Mucosa of descending colon (tissue), 3 donors: ENCODE data around the gene GRK3. TPM values are rescaled to one million over a fixed set of nuclear protein-coding genes. Genes with fewer than 3 reads are reported as not detected.
"Not testable (repeated sequence)": the region's sequence is repeated elsewhere in the genome, so short reads cannot be mapped to it uniquely, and the experiment has no call there.

Source experiments
- ATAC-seq: fragments of 200-7000 bp; cut with Tn5 transposase; one replicate; pipeline ENCODE4 v1.9.1; 2020; ENCODE audit warnings: mild to moderate bottlenecking, moderate library complexity
- DNase-seq, 3 donors: peaks; one replicate each; pipeline ENCODE4 v3.0.0-alpha.2; 2020
- H3K36me3 ChIP-seq: fragments of 200-600 bp; one replicate; pipeline ENCODE4 v1.8.0; 2021; ENCODE audit warnings: low read depth, mild to moderate bottlenecking
- H3K4me1 ChIP-seq: fragments of 200-600 bp; one replicate; pipeline ENCODE4 v1.8.0; 2021; ENCODE audit warnings: low read depth, mild to moderate bottlenecking
- H3K4me3 ChIP-seq: fragments of 200-600 bp; one replicate; pipeline ENCODE4 v1.8.0; 2021; ENCODE audit warnings: mild to moderate bottlenecking
- H3K9me3 ChIP-seq: fragments of 200-600 bp; one replicate; pipeline ENCODE4 v1.8.0; 2021; ENCODE audit warnings: mild to moderate bottlenecking
- CTCF ChIP-seq: fragments of 200-600 bp; IDR thresholded peaks from one replicate; pipeline ENCODE4 v1.8.0; 2022; ENCODE audit warnings: antibody characterized with exemption, mild to moderate bottlenecking
- intact Hi-C, 2 donors: fragments of 100-400 bp; cut with DNase I in 1 of 2; cut with micrococcal nuclease in 1 of 2; formaldehyde crosslinking; loops; one replicate each; pipeline versions ENCODE4 v1.11.0 to v1.11.1; 2022; cut with DNase I, micrococcal nuclease
- long read RNA-seq, 2 donors: library from polyadenylated mRNA; unstranded; transcript quantifications; one replicate each; pipeline ENCODE4 v2.0.0, GENCODE V29; 2019 to 2021
- total RNA-seq, 3 donors: library from RNA; stranded (reverse); fragmentation: NEBNext Ultra II Directional in 2 of 3; extraction: Animal tissue kit (Norgen Biotek cat#: 25700) in 2 of 3; gene quantifications; one replicate each; pipeline versions ENCODE4 v1.2.1 to v1.2.4, GENCODE V29; 2021 to 2023
- donor health status: DM: no; HTN: no; CAD: no; lungs with moderate emphysema.
- donor health status: DM: no; HTN: no; CAD: no.
- donor health status: DM: no; HTN: yes; CAD: no.

Gene GRK3
- 10 to 100 TPM in 1 of 3 donors, 1 to 10 TPM in 2; 2.1 to 16.1 (median 3.2) TPM for total RNA-seq
- long read RNA-seq, donor 1, full-length matches to known transcripts, result 4 of 12 reads
- long read RNA-seq, donor 1, partial matches to known transcripts, result 1 of 12 reads
- long read RNA-seq, donor 1, other reads (novel, unspliced or antisense), result 7 of 12 reads
- long read RNA-seq, donor 2, partial matches to known transcripts, result 0 of 2 reads
- long read RNA-seq, donor 2, other reads (novel, unspliced or antisense), result 2 of 2 reads

GRCh38 chr22:25564320-25564978 is at the start of gene GRK3:
GRK3 (plus strand) TSS chr22:25564675; CDS start chr22:25565041, 366 bp downstream.
- intact Hi-C loops, result no loop called here
- H3K4me3 ChIP-seq, result peak within 1 kb of the TSS; percentile 27
- DNase-seq, result peak; percentile 58 to 86 (median 65)
- H3K36me3 ChIP-seq, result no peaks in the 10 kb centered on the region
- no peaks in the 10 kb centered on the region for H3K9me3 ChIP-seq
- no peak for TF ChIP-seq CTCF
- H3K4me1 ChIP-seq, result no peaks in the 10 kb centered on the region
- peak; percentile 83 for ATAC-seq

- H3K36me3 ChIP-seq, result no peaks in the 10 kb centered on the region
- no peak for ATAC-seq
- no peak for DNase-seq
- no peak overlapping the region for H3K4me3 ChIP-seq
- peaks cover 5% of the 10 kb centered on the region for H3K9me3 ChIP-seq
- intact Hi-C loops, result no loop called here
- H3K4me1 ChIP-seq, result no peaks in the 10 kb centered on the region
- TF ChIP-seq CTCF, result no peak
Measured at GRCh38 chr22:25518000-25518663, 46.3 kb upstream of the GRK3 start.

- Histone ChIP-seq H3K4me1 (no peaks in the 10 kb centered on the region), H3K36me3 (no peaks in the 10 kb centered on the region), H3K4me3 (no peak overlapping the region), H3K9me3 (peaks cover 20% of the 10 kb centered on the region)
- ATAC-seq (no peak), DNase-seq (no peak)
- TF ChIP-seq CTCF, result no peak
- intact Hi-C loops, result no loop called here
Measured at GRCh38 chr22:25525376-25525775, 39.1 kb upstream of the GRK3 start.

- DNase-seq, ATAC-seq, intact Hi-C loops, H3K36me3 ChIP-seq, H3K4me1 ChIP-seq, H3K4me3 ChIP-seq: not testable (repeated sequence)
- peaks cover 20% of the 10 kb centered on the region for H3K9me3 ChIP-seq
Measured at GRCh38 chr22:25525804-25526584, 38.5 kb upstream of the GRK3 start.

GRCh38 chr22:25527016-25527415 is 37.5 kb upstream of the GRK3 start:
- peaks cover 16% of the 10 kb centered on the region for H3K9me3 ChIP-seq
- DNase-seq, H3K36me3 ChIP-seq, ATAC-seq, H3K4me1 ChIP-seq, H3K4me3 ChIP-seq, intact Hi-C loops: not testable (repeated sequence)

GRCh38 chr22:25528068-25528467 is 36.4 kb upstream of the GRK3 start:
- H3K36me3 ChIP-seq, H3K4me1 ChIP-seq, ATAC-seq, intact Hi-C loops, H3K4me3 ChIP-seq, DNase-seq: not testable (repeated sequence)
- peaks cover 15% of the 10 kb centered on the region for H3K9me3 ChIP-seq

- H3K4me1 ChIP-seq, intact Hi-C loops, DNase-seq, H3K36me3 ChIP-seq, H3K4me3 ChIP-seq, ATAC-seq: not testable (repeated sequence)
- peaks cover 15% of the 10 kb centered on the region for H3K9me3 ChIP-seq
Measured at GRCh38 chr22:25529059-25529458, 35.4 kb upstream of the GRK3 start.

- intact Hi-C loops, ATAC-seq: not testable (repeated sequence)
Measured at GRCh38 chr22:25529541-25530137, 34.8 kb upstream of the GRK3 start.

GRCh38 chr22:25531677-25532076 is 32.8 kb upstream of the GRK3 start:
- intact Hi-C loops, result not testable (repeated sequence)

More at GRCh38 chr22:25529541-25530137, 34.8 kb upstream of the GRK3 start:
- not testable (repeated sequence) for H3K4me3 ChIP-seq, H3K36me3 ChIP-seq, H3K4me1 ChIP-seq, DNase-seq
- peaks cover 14% of the 10 kb centered on the region for H3K9me3 ChIP-seq

More at GRCh38 chr22:25531677-25532076, 32.8 kb upstream of the GRK3 start:
- ATAC-seq, DNase-seq, H3K36me3 ChIP-seq, H3K9me3 ChIP-seq, H3K4me3 ChIP-seq, H3K4me1 ChIP-seq: not testable (repeated sequence)
